IMR-90 (cell line): ENCODE measurements around the gene PMAIP1. TPM values are rescaled to one million over a fixed set of nuclear protein-coding genes. Genes with fewer than 3 reads are reported as not detected.
A peak's percentile ranks its signal among the peaks of the same experiment; 100 is the strongest.

Experiments
- ATAC-seq: fragments of 200-7000 bp; cut with Tn5 transposase; 2 replicates; pipeline ENCODE4 v1.9.1; 2020; ENCODE audit warnings: low read depth, mild to moderate bottlenecking, moderate library complexity
- BruUV-seq: library from RNA; stranded (reverse); fragments of 400-500 nt; replicated peaks from 2 replicates; lab custom pipeline; 2021; lab: Mats Ljungman, UMichigan
- CTCF ChIA-PET: fragments of 300-600 bp; formaldehyde crosslinking; extraction: SDS; loops from one replicate; lab custom pipeline; 2021; ENCODE audit warnings: antibody characterized with exemption; lab: Yijun Ruan, JAX
- POLR2A ChIA-PET: fragments of 300-600 bp; sonication (Branson Sonifier 250); formaldehyde crosslinking; loops from one replicate; lab custom pipeline; 2022; ENCODE audit warnings: antibody characterized with exemption; ENCODE audit not compliant: unreplicated experiment; lab: Charles Lee
- DNase-seq: peaks from one replicate; pipeline ENCODE4 v3.0.0; 2013
- H2AFZ ChIP-seq: replicated peaks from 2 replicates; pipeline ENCODE3; 2013; ENCODE audit warnings: low read length, mild to moderate bottlenecking; ENCODE audit not compliant: poor library complexity
- H2AK5ac ChIP-seq: 2 replicates; pipeline ENCODE4 v1.6.1; 2013; ENCODE audit warnings: low read depth, low read length, inconsistent platforms
- H2AK9ac ChIP-seq: replicated peaks from 2 replicates; pipeline ENCODE3; 2013; ENCODE audit warnings: mild to moderate bottlenecking, low read depth, low read length, moderate library complexity; ENCODE audit not compliant: poor library complexity
- H2BK120ac ChIP-seq: 2 replicates; pipeline ENCODE4 v1.6.1; 2013; ENCODE audit warnings: low read depth, low read length, inconsistent platforms
- H2BK15ac ChIP-seq: 3 replicates; pipeline ENCODE4 v1.6.1; 2013; ENCODE audit warnings: low read depth, low read length, inconsistent platforms
- H2BK20ac ChIP-seq: 2 replicates; pipeline ENCODE4 v1.6.1; 2013; ENCODE audit warnings: low read depth, mild to moderate bottlenecking, inconsistent platforms, low read length, moderate library complexity
- H2BK5ac ChIP-seq: 2 replicates; pipeline ENCODE4 v1.6.1; 2013; ENCODE audit warnings: mild to moderate bottlenecking, low read depth, low read length, inconsistent platforms; ENCODE audit not compliant: poor library complexity, severe bottlenecking
- H3K14ac ChIP-seq: replicated peaks from 2 replicates; pipeline ENCODE4 v1.6.1; 2013; ENCODE audit warnings: low read depth, low read length, inconsistent platforms
- H3K18ac ChIP-seq: 2 replicates; pipeline ENCODE4 v1.6.1; 2013; ENCODE audit warnings: low read depth, low read length, control low read depth
- H3K23ac ChIP-seq: 2 replicates; pipeline ENCODE4 v1.6.1; 2013; ENCODE audit warnings: low read depth, low read length, inconsistent platforms
- H3K27ac ChIP-seq: 2 replicates; pipeline ENCODE4 v1.5.1; 2013; ENCODE audit warnings: mild to moderate bottlenecking, control low read depth, low read length; ENCODE audit not compliant: insufficient read depth
- H3K27me3 ChIP-seq: 2 replicates; pipeline ENCODE4 v1.6.1; 2013; ENCODE audit warnings: low read length; ENCODE audit not compliant: control insufficient read depth, insufficient read depth
- H3K36me3 ChIP-seq: 2 replicates; pipeline ENCODE4 v1.6.1; 2013; ENCODE audit warnings: low read length, mixed read lengths; ENCODE audit not compliant: control insufficient read depth, insufficient read depth
- H3K4ac ChIP-seq: 2 replicates; pipeline ENCODE4 v1.6.1; 2013; ENCODE audit warnings: low read depth, low read length, inconsistent platforms
- H3K4me1 ChIP-seq: 2 replicates; pipeline ENCODE4 v1.6.1; 2013; ENCODE audit warnings: low read length, mixed read lengths; ENCODE audit not compliant: control insufficient read depth, insufficient read depth
- H3K4me2 ChIP-seq: 2 replicates; pipeline ENCODE4 v1.6.1; 2013; ENCODE audit warnings: low read depth, mild to moderate bottlenecking, control low read depth, low read length, moderate library complexity
- H3K4me3 ChIP-seq: 2 replicates; pipeline ENCODE4 v1.5.1; 2013; ENCODE audit warnings: low read depth, mild to moderate bottlenecking, control low read depth, low read length, moderate library complexity; ENCODE audit not compliant: insufficient read depth
- H3K56ac ChIP-seq: 2 replicates; pipeline ENCODE4 v1.6.1; 2013; ENCODE audit warnings: low read length, inconsistent platforms; ENCODE audit not compliant: insufficient read depth; ENCODE audit errors: extremely low read depth
- H3K79me1 ChIP-seq, 2 experiments: 2 replicates each; pipeline ENCODE4 v1.6.1; 2013; ENCODE audit warnings: low read length in 2 of 2, inconsistent platforms in 1 of 2, low read depth in 1 of 2
- H3K9ac ChIP-seq: 2 replicates; pipeline ENCODE4 v1.6.1; 2013; ENCODE audit warnings: low read depth, low read length, control low read depth
- H3K9me1 ChIP-seq: 2 replicates; pipeline ENCODE4 v1.6.1; 2013; ENCODE audit warnings: low read length, inconsistent platforms; ENCODE audit not compliant: insufficient read depth
- H3K9me3 ChIP-seq: 2 replicates; pipeline ENCODE4 v1.6.1; 2013; ENCODE audit warnings: low read length; ENCODE audit not compliant: control insufficient read depth, insufficient read depth
- H4K20me1 ChIP-seq: 2 replicates; pipeline ENCODE4 v1.6.1; 2013; ENCODE audit warnings: low read length, inconsistent platforms; ENCODE audit not compliant: insufficient read depth
- H4K5ac ChIP-seq: 2 replicates; pipeline ENCODE4 v1.6.1; 2013; ENCODE audit warnings: mild to moderate bottlenecking, low read depth, low read length, control low read depth
- H4K8ac ChIP-seq, 2 experiments: 2 replicates each; pipeline ENCODE4 v1.6.1; 2013; ENCODE audit warnings: low read depth in 2 of 2, low read length in 2 of 2, control low read depth in 1 of 2, inconsistent platforms in 1 of 2
- H4K91ac ChIP-seq: 2 replicates; pipeline ENCODE4 v1.6.1; 2013; ENCODE audit warnings: low read depth, low read length, inconsistent platforms; ENCODE audit not compliant: insufficient read depth
- CHD1 ChIP-seq: IDR thresholded peaks from 2 replicates; pipeline ENCODE4 v1.6.1; 2012; ENCODE audit warnings: low read depth, low read length, improper control_type of control experiment
- CTCF ChIP-seq: conservative IDR thresholded peaks from 2 replicates; pipeline ENCODE4 v1.5.1; 2012; ENCODE audit warnings: mild to moderate bottlenecking, low read depth, low read length, improper control_type of control experiment
- FOS ChIP-seq: fragments of 150-350 bp; IDR thresholded peaks from 2 replicates; pipeline ENCODE4 v1.6.1; 2016; ENCODE audit warnings: low read depth, low read length
- RFX5 ChIP-seq: IDR thresholded peaks from 2 replicates; pipeline ENCODE4 v1.8.0; 2012; ENCODE audit warnings: low read depth, mild to moderate bottlenecking, low read length, moderate library complexity
- dilution Hi-C: fragments of 300-500 bp; cut with HindIII; formaldehyde crosslinking; loops from one replicate; pipeline ENCODE4 v1.14.3; 2018; ENCODE audit warnings: low sequenced_read_pairs; ENCODE audit not compliant: unreplicated experiment
- in situ Hi-C: fragments of 300-500 bp; cut with MboI; formaldehyde crosslinking; loops from 3 replicates; pipeline ENCODE4 v1.14.3; 2019; ENCODE audit warnings: low sequenced_read_pairs, inconsistent platforms, mixed read lengths
- intact Hi-C: fragments of 100-400 bp; cut with micrococcal nuclease; formaldehyde crosslinking; loops from 2 replicates; pipeline ENCODE4 v1.10.0; 2022
- polyA plus RNA-seq, 3 experiments: library from polyadenylated mRNA; depleted of rRNA; stranded (reverse); fragments of >200 nt; gene quantifications; 2 replicates each; pipeline ENCODE4 v1.2.3, GENCODE V29; 2012; ENCODE audit warnings: low replicate concordance in 1 of 3
- total RNA-seq: library from RNA; depleted of rRNA; stranded (reverse); fragments of >200 nt; gene quantifications from 2 replicates; pipeline ENCODE4 v1.2.3, GENCODE V29; 2012

PMAIP1 gene
- total and polyA plus RNA-seq, 2 of the 4 experiments (the other 2 are of a cell fraction) = 14.0 to 30.1 TPM

- CTCF ChIA-PET = interaction anchor here (0.6 kb wide), 1 partner anchor 1636 kb away, joined by 3 read pairs; no protein-coding TSS in a partner anchor
- Histone ChIP-seq H2BK5ac (no peak overlapping the region), H4K5ac (no peak overlapping the region), H4K8ac (0 out of 4 replicates have a peak overlapping the region, but pooled peaks of 1 of the 2 experiments have one; percentile 7), H3K27me3 (no peaks in the 10 kb centered on the region), H3K14ac (peak overlapping the region; percentile 28; the same call in 1 of the 2 replicates), H2AK5ac (0 out of 2 replicates have a peak overlapping the region, but pooled peaks have one; percentile 6), H3K56ac (no peak overlapping the region), H4K91ac (no peak overlapping the region), H3K23ac (0 out of 2 replicates have a peak overlapping the region, but pooled peaks have one; percentile 25), H2AFZ (no peak overlapping the region), H2AK9ac (no peak overlapping the region), H3K4me3 (no peak overlapping the region), H2BK15ac (no peak overlapping the region), H2BK20ac (peak overlapping the region; percentile 51), H4K20me1 (no peaks in the 10 kb centered on the region), H3K9me3 (no peaks in the 10 kb centered on the region), H3K9me1 (peaks cover 4% of the 10 kb centered on the region; the same call in 1 of the 2 replicates), H3K4me2 (no peak overlapping the region), H3K18ac (no peak overlapping the region), H3K27ac (no peak overlapping the region), H2BK120ac (peak overlapping the region; percentile 14; the same call in 1 of the 2 replicates), H3K4ac (peak overlapping the region; percentile 40; the same call in 1 of the 2 replicates), H3K4me1 (peaks cover 4% of the 10 kb centered on the region), H3K9ac (no peak overlapping the region), H3K36me3 (no peaks in the 10 kb centered on the region), H3K79me1 (peaks cover 0 to 4% of the 10 kb centered on the region in 2 experiments; a peak in 1 of 4 replicates)
- in situ Hi-C loops = no loop called here
- POLR2A ChIA-PET = no interaction called here
- DNase-seq = peak; percentile 50
- TF ChIP-seq CTCF (no peak), CHD1 (no peak), FOS (no peak), RFX5 (no peak)
- no peak for ATAC-seq
- no TSS peak for BruUV-seq
- intact Hi-C loops = no loop called here
- dilution Hi-C loops = no loop called here
These were observed 29.1 kb upstream of the PMAIP1 start for GRCh38 chr18:59870623-59871130.
